NOMO-1 treated with dmso at 0.1 percent for 144 hours (cell line): ENCODE data around the gene PBRM1.
"Not testable (repeated sequence)": the region's sequence is repeated elsewhere in the genome, so short reads cannot be mapped to it uniquely, and the experiment has no call there.

Source experiments
- DNase-seq: peaks from one replicate; lab custom pipeline; 2025; ENCODE audit not compliant: unreplicated experiment; lab: John Stamatoyannopoulos, UW

Gene PBRM1

DNA sequence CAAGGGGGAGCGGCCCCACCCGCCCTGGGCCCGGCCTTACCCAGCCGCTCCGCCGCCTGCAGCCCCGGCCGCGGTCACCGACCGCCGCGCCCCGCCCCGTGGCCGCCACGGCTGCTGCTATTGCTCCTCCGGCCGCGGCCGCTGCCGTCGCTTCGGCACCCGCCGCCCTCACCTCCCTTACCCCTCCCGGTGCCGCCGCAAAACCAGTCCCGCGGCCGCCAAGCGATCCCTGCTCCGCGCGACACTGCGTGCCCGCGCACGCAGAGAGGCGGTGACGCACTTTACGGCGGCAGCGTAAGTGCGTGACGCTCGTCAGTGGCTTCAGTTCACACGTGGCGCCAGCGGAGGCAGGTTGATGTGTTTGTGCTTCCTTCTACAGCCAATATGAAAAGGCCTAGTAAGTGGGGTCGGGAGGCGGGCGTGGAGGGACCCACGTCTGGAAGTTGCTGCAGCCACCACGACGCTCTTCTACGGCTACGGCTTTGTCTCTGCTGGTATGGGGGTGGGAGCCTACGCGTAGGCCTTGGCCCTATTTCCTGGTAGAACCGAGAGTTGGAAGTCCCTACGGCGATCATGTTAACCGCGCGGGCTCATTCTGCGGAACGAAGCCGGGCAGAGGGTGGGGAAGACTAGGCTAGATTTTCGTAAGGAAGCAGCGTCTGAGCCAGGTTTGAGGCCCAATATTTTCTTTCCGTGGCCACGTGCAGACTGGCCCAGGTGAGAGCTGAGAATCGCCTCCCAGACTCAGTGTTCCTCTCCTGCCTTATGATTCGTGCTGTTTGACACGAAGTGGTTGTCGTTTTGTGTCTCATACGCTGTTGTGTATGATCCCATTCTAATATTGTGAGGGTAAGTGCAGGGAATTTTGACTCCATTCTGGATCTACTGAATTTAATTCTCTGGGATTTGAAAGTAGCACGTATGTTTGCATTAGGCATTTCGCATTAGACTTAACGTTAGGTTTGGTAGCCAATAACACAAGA lies at the start of gene PBRM1, which contains the start of gene GNL3:
Gene PBRM1 (minus strand): TSS at position 205 of the 983 bp plus-strand sequence.
Gene GNL3 (plus strand): TSS at position 324 of the 983 bp plus-strand sequence. CDS start 61 bp downstream, at position 385.
- peak; percentile 90 for DNase-seq

DNA sequence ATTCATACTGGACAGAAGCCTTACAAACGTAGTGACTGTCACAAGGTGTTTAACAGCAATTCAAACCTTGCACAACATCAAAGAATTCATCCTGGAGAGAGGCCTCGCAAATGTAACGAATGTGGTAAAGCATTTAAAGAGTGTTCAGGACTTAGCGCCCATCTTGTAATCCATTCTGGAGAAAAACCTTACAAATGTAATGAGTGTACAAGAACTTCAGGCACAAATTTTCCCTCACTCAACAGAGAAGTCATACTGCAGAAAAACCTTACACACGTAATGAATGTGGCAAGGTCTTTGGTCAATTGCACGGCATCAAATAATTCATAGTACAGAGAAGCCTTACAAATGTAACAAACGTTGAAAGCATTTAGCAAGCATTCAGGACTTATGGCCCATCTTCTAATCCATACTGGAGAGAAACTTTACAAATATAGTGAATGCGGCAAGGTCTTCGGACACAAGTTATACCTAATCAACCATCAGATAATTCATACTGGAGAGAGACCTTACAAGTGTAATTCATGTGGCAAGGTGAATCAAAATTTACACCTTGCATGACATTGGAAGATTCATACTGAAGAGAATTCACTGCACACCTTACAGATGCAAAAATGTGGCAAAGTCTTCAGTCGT lies 47.7 kb upstream of the PBRM1 start:
- no peak for DNase-seq

DNA sequence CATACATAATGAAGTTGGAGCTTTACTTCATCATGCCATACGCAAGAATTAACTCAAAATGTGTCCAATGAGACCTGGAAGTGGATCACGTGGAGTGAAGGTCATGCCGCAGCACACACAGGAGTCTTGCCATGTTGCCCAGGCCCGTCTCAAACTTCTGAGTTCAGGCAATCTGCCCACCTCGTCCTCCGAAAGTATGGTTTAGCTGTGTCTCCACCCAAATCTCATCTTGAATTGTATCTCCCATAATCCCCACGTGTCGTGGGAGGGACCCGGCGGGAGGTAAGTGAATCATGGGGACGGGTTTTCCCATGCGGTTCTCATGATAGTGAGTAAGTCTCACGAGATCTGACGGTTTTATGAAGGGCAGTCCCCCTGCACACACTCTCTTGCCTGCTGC lies 45.9 kb upstream of the PBRM1 start:
- no peak for DNase-seq

DNA sequence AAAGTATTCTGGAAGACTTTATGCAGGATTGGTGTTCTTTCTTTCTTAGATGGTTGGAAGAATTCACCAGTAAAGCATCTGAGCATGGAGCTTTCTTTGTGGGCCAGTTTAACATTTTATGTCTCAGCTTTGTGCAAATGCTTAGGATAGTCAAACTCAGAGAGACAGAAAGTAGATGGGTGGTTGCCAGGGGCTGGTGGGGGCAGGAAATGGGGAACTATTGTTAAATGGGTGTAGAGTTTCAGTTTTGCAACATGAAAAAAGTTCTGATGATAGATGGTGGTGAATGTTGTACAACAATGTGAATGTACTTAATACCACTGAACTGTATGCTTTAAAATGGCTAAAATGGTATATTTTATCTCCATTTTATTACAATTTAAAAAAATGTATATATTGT lies 45.0 kb upstream of the PBRM1 start:
- peak; percentile 13 for DNase-seq

DNA sequence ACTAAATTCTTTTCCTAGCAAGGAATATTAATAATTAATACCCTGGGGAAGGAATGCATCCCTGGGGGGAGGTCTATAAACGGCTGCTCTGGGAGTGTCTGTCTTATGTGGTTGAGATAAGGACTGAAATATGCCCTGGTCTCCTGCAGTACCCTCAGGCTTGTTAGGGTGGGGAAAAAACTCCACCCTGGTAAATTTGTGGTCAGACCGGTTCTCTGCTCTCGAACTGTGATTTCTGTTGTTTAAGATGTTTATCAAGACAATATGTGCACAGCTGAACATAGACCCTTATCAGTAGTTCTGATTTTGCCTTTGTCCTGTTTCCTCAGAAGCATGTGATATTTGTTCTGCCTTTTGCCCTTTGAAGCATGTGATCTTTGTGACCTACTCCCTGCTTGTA lies 43.0 kb upstream of the PBRM1 start:
- not testable (repeated sequence) for DNase-seq

DNA sequence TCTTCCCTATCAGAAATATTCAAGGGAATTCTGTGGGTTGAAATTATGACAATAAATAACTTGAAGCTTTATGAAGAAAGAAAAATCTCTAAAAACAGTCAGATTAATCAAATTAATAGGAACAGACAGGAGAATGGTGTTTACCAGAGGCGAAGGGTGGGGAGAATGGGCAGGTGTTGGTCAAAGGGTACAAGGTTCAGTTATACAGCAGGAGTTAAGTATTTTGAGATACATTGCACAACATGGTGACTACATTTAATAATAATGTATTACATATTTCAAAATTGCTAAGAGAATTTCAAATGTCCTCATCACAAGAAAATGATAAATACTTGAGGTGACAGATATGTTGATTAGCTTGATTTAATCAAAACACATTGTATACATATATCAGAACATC lies 38.8 kb upstream of the PBRM1 start:
- DNase-seq, result no peak

DNA sequence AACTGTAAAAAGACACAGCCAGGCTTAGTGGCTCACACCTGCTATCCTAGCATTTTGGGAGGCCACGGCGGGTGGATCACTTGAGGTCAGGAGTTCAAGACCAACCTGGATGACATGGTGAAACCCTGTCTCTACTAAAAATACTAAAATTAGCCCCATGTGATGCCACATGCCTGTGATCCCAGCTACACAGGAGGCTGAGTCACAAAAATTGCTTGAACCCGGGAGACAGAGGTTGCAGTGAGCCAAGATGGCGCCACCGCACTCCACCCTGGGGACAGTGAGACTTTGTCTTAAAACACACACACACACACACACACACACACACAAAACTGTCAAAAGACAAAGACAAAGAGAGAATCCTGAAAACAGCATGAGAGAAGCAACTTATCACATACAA lies 38.2 kb upstream of the PBRM1 start:
- no peak for DNase-seq

DNA sequence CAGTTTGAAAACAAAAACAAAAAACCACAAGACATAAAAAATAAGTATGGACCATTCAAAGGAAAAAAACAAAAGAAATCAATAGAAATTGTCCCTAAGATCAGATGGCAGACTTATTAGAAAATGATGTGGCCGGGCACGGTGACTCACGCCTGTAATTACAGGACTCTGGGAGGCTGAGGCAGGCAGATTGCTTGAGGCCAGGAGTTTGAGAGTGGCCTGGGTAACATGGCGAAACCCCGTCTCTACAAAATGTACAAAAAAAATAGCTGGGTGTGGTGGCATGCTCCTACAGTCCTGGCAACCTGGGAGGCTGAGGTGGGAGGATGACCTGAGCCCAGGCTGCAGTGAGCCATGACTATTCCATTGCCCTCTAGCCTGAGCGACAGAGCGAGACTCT lies 36.8 kb upstream of the PBRM1 start:
- DNase-seq, result peak; percentile 22

DNA sequence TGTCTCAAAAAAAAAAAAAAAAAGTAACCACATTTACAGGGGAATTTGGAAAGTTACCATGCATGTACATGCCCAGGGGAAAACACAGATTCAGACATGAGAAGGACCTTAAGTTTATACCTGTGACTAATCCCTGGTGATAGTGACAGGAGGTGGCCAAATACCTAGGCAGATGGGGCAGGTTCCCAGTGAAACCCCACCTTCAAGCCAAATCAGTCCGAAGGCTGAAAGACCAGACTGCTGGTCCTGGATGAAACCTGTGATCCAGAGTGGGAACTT lies 36.0 kb upstream of the PBRM1 start:
- DNase-seq, result no peak

DNA sequence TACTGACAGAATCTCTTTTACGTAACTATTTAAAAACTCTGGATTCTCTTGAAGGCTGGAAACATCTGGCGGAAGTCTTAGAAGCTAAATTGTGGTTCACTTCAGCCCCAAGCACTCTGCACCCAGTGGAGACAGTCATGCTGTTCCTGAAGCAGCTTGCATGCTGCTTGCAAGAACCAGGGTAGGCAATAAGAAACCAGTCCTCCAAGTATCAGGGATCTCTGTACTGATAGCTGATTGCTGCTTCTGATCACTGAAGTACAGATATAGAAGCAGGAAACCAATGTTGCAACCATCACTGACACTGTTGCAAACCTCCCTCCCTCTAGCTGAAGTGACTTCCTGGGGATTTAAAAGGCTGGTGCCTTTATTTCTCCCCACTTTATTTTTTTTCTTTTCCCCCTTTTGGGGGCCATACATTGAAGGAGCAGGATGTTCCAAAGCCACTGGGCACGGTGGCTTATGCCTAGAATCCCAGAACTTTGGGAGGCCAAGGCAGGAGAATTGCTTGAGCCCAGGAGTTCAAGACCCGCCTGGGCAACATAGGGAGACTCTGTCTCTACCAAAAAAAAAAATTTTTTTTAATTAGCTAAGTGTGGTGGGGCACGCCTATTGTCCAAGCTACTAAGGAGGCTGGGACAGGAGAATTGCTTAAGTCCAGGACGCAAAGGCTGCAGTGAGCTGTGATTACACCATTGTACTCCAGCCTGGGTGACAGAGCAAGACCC lies 35.5 kb upstream of the PBRM1 start:
- peak; percentile 88 for DNase-seq

DNA sequence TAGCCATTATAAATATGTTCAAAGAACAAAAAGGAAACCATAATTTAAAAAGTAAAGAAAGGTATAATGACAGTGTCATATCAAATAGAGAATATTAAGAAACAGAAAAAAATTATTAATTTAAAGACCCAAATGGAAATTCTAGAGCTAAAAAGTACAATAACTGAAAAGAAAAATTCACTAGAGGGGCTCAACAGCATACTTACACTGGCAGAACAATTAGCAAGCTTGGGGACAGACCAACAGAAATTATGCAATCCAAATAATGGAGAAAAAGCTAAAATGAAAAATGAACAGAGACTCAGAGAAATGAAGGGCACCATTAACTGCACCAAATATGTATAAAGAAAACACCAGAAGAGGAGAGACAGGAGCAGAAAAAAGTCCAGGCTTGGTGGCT lies 33.9 kb upstream of the PBRM1 start:
- DNase-seq, result no peak

DNA sequence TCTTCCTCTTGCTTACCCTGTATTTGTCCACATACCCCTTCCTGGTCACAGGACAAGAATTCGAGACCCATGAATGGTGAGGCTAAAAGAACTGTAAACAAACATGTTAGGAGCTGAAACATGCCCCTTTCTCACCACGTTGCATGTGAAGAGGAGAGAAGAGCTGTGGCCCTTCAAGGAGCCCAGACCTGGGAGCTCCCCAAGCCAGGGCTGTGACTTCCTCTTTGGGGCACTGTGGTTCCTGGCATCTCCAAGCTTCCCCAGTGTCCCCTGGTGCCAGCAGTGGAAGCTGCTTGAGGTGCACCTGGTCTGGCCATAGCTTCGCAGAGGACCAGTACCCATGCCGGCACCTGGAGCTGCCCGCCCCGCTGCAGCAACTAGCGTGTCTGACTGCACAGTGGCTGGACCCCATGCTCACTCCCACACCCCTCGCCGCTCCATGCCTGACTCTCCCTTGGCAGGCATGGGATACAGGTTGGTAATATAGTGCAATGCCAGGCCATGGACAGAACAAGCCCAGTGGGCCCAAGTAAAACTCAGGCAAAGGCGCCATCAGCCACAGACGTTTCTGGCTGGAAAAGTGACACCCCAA lies 30.1 kb upstream of the PBRM1 start:
- DNase-seq, result no peak

DNA sequence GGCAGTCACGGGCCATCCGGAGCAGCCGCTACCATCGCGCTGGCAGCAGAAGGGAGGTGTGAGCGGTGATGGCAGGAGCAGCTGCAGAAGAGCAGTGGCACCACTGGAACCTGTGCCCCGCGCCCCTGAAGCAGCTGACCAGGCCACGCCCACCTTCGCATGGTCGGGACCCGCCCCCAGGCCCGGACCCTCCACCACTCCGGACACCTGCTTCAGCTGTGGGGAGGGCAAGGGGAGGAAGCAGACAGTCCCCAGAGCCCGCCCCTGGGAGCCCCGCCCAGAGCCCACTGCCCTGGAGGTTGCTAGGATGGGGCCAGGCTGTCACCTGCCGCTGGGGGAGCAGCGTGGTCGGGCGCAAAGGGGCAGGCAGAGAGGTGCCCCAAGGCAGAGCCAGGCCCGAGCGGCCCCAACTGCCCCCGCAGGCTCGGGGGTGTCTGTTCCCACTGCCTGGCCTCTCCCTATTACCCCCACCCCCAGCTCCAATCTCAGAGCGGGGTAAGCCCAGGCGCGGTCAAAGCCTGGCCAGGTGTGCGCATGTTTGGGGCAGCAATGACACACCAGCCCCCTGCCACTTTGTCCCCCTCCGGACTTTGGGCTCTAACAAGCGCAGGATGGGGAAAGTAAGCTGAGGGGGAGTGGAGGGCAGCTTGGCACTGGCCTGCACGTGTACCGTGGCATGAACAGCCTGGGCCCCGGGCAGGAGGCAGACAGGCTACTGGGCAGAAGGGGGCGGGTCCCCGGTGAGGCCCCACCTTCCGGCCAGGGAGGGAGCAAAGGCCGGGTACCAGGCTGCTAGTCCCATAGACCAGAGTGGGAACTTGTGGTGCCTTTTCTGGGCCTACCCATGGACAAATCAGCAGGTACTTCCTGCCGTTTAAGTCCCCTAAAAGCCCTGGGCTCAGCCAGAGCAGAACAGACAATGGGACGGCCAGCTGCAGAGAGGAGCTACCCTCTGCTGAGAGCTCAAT lies 28.9 kb upstream of the PBRM1 start:
- no peak for DNase-seq

DNA sequence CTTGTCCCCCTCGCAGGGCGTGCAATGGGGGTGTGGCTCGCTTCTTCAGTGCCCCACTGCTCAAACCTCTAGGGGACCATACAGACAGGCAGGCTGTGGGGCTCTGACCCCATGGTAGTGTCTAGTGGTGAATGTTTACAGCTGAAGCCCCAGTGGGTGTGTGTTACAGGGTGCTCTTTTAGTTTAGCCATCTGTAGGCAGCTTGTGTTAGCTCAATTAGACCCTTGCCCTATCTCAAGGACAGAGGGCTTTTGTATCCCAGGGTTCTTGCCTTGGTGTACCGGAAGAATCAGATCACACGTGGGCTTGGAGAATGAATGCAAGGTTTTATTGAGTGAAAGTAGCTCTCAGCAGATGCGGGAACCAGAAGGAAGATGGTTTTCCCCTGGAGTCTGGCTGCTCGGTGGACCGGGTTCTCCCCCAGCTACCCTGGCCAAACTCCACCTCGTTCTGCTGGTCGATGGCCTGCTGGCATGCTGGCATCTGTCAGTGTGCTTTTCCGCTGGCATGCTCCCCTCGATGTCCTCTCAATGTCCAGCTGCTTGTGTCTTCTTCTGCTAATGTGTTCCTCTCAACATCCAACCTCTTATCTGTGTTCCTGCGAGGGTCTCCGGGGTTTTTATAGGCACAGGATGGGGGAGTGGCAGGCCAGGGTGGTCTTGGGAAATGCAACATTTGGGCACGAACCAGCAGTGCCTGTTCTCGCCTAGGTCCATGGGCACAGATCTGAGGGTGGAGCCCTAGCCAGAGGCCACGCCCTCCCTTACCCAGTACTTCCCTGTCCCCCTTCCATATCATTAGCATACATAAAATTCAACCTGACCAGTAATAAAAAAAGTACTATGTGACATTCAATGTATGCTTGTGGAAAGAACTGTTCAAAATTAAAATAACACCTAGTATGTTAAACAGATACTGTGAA lies 26.8 kb upstream of the PBRM1 start:
- DNase-seq, result no peak

DNA sequence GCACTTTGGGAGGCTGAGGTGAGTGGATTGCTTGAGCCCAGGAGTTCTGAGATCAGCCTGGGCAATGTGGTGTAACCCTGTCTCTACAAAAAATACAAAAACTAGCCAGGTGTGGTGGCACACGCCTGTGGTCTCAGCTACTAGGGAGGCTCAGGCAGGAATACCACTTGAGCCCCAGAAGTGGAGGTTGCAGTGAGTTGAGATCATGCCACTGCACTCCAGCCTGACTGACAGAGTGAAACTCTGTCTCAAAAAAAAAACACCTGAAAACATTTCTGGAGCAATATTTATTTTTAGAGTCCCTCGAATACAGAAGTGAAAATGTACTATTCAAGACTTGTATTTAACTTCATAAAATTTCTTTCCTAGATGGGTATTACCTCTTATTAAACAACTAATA lies 24.8 kb upstream of the PBRM1 start:
- DNase-seq, result no peak

DNA sequence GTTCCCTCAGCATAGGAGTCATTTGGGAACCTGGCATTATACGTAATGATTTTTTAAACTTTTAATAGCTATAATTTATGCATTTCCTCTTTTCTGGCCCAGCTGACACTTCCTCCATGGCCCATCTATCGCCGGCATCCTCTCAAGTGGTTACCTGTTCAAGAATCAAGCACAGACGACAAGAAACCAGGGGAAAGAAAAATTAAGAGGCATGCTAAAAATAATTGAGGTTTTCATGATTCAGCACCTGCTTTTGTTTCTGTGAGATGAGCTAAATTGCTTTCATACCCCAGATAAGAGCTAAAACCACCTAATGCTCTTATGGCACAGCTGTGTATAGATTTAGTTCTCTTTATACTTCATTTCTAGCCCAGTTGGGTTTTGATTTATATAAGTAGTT lies 21.9 kb upstream of the PBRM1 start:
- DNase-seq, result peak; percentile 35

DNA sequence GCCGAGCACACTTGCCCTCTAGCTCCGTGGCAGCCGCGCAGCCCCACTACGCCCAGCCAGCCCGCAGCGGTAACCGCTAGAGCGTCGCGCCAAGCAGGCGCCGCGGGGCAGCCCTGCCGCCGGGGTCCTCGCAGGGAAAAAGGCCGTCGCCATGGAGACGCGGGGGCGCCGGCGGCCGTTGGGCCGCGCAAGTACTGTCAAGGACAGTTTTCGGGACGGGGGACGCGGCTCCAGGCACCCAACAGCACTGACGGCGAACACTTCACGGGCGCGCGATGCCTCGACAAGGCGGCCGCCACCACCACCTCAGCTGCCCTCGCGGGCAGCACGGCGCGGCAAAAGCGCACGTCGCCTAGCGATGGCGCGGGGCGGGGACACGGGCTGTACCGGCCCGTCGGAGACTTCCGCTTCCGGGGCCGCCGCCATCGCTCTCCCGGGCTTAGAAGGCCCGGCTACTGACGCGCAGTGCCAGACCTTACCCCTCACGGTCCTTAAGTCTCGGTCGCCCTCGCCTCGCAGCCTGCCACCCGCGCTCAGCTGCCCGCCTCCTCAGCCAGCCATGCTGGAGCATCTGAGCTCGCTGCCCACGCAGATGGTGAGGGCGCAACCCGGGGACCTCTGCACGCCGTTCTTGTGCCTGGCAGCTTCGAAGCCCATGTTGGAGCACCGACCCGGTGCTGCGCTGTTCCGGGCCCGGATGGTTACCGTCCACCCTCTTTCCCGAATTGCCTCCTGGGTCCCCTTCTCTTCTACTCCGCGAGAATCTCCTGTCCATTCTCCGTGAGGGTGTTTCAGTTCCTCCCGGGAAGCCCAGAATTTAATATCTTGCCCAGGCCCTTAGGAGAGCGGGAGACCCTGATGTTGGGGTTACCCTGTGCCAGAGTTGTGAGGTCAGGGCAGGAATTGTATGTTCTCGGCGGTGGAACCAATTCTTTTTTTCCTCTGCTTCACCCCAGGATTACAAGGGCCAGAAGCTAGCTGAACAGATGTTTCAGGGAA lies 20.3 kb upstream of the PBRM1 start, which contains the start of the genes GLT8D1 and SPCS1:
Gene GLT8D1 (minus strand): TSS at position 104 of the 999 bp plus-strand sequence. CDS start 5,331 bp downstream, outside the sequence.
Gene SPCS1 (plus strand): TSS at position 419 of the 999 bp plus-strand sequence. CDS start 141 bp downstream, at position 560.
- DNase-seq, result peak; percentile 81

DNA sequence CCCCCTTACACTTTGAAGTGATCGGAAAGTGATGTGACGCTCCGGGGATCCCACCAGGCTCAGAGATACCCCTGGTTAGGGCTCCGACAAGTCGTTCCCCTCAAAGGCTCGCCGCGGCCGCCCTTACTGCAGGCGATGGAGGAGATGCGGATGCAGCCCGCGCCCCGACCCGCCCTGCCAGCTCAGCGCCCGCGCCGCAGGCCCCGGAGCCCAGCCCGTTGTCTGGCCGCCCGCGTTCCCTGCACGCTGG lies 19.6 kb upstream of the PBRM1 start:
- no peak for DNase-seq
